GM21367 (cell line): ENCODE results near the gene MAPK8IP2.

Experiments used
- ATAC-seq: cut with Tn5 transposase; IDR thresholded peaks from one replicate; pipeline ENCODE4 v1.9.1; 2021; ENCODE audit not compliant: unreplicated experiment

MAPK8IP2 gene

GRCh38 chr22:50575426-50575941, 25.1 kb upstream of the MAPK8IP2 start:
- ATAC-seq = no peak

DNA sequence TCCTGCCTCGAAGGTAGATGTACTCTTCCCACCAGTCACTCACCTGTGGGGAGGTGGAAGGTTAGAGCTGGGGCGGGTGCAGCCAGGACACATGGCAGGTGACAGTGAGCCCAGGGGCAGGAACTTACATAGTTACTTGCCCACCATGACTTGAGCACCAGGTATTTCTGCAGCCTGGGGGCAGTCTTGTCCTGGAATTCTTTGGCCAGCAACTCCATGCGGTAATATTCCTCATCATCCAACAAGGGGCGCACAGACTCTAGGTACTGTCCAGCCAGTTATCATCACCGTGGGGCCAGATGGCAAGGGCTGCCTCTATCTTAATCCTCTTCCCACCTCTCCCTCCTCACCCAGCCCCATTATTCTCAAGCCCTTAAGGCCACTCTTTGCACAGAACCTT, 24.5 kb upstream of the MAPK8IP2 start:
- no peak for ATAC-seq

GRCh38 chr22:50576806-50577696, 23.5 kb upstream of the MAPK8IP2 start:
- no peak for ATAC-seq

GRCh38 chr22:50577697-50577986, 23.0 kb upstream of the MAPK8IP2 start:
- ATAC-seq = no peak

- ATAC-seq = no peak
Observed at GRCh38 chr22:50577987-50578775, 22.4 kb upstream of the MAPK8IP2 start, which contains the start of gene CPT1B. CPT1B (minus strand) TSS chr22:50578427; CDS start chr22:50577915, 512 bp downstream.

DNA sequence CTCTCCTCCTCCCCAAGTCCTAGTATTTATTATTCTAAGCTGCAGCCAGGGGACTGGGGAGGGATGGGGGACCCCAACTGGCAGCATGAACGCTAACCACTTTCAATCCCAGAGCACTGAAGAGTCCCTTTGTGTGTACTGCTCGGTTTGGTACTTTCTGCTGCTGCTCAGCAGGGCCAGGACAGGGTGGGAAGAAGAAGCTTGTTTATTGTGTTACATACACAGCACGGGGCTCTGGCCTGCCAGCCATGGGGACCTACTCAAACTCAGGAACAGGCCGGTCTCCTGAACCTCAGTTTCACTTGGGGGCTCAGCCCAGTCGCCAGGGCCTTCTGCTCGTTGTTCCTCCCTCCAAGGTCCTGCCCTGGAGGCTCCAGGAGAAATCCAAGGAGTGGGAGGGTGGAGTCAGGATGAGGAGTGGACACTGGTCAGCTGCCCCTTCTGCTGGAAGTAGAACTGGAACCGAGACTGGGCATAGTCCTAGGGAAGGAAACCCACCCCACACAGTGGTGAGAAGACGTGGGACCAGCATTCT, 21.8 kb upstream of the MAPK8IP2 start:
- ATAC-seq = no peak

GRCh38 chr22:50579752-50580151, 20.8 kb upstream of the MAPK8IP2 start:
- ATAC-seq = no peak

GRCh38 chr22:50581031-50581949, 19.3 kb upstream of the MAPK8IP2 start:
- no peak for ATAC-seq

- ATAC-seq = peak; percentile 2
Observed at GRCh38 chr22:50581950-50582492, 18.6 kb upstream of the MAPK8IP2 start.

DNA sequence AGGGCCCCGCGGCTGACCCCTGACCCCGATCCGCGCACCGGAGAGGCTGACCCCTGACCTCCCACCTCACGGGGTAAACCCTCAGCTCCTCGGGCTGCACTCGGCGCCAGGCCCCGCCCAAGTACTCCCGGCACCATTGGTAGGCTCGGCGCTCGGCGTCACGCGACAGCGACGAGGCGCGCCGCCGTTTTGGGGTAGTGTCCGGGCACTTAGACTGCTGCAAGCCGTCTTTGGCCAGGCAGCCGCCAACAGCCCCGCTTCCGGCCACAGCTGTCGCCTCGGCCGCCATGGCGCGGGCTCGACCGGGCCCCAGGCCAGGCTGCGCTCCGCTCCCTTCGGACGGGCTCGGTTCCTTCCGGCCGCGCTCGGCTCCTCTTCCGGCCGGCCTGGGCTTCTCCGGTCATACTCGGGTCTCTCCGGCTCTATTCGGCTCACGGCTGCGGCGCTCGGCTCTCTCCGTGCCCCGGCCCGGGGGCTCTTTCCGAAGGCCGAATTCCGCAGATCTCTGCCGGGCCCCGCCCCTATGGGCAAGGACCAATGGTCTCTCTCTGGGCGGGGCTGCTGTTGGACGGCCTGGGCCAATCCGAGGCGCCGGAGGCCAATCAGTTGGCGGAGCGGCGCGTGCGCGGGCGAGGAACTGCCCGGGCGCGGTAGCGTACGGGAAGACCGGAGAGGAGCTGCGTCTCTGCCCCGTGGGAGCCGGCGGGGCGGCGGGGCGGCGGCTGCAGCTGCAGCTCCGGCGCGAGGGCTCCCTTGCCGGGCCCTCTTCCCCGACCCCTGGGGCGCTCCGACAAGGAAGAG, 17.9 kb upstream of the MAPK8IP2 start, which contains the start of gene CHKB:
CHKB (minus strand) TSS at position 357 of the 801 bp plus-strand sequence; CDS start at position 289, 68 bp downstream.
- ATAC-seq = peak; percentile 79

GRCh38 chr22:50583294-50583861, 17.2 kb upstream of the MAPK8IP2 start:
- peak; percentile 12 for ATAC-seq

DNA sequence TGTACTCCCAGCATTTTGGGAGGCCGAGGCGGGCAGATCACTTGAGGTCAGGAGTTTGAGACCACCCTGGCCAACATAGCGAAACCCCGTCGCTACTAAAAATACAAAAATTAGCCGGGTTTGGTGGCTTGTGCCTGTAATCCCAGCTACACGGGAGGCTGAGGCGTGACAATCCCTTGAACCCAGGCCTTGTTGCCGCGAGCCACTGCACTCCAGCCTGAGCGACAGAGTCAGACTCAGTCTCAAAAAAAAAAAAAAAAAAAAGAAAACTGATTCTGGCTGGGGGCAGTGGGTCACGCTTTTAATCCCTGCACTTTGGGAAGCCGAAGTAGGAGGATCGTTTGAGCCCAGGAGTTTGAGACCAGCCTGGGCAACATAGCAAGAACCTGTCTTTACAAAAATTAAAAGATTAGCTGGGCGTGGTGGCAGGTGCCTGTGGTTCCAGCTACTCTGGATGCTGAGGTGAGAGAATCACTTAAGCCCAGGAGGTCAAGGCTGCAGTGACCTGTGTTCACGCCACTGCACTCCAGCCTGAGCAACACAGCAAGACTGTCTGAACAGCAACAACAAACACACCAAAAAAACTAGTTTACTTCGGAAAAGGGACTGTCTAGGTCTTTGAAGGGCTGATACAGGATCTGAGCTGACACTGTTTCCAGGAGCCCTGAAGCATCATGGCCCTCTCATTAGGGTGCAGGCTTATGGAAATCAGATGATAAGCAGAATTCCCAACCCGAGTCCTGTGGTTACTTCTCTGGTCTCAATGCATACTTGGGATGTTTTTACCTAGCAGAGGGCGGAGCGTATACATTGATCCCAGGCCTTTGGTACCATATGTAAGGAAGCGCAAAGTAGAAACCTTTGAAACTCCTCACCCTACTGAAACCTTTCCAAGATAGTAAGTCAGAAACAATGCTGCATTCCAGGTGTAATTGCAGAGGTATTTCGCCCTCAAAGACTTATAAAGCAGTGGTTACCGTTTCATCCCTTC, 16.2 kb upstream of the MAPK8IP2 start:
- ATAC-seq = no peak

GRCh38 chr22:50585238-50585637, 15.4 kb upstream of the MAPK8IP2 start:
- ATAC-seq = no peak

DNA sequence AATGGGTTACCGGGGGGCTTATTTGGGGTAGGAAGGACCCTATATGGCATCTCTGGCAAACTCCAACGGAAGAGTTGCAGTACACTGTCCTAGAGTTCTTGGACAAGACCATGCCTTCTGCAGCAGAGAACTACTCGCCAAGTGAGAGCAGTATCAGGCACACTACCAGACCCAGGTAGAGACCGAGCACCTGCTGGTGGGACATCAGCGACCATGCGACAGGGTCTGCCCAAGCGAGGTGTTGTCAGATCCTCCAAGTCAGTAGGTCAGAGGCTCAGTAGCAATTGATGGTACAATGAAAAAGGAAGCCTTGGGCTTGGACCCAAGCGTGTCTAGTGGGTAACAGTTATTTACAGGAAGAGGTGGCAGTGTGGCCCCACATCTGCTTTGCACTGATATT, 14.8 kb upstream of the MAPK8IP2 start:
- ATAC-seq = no peak

DNA sequence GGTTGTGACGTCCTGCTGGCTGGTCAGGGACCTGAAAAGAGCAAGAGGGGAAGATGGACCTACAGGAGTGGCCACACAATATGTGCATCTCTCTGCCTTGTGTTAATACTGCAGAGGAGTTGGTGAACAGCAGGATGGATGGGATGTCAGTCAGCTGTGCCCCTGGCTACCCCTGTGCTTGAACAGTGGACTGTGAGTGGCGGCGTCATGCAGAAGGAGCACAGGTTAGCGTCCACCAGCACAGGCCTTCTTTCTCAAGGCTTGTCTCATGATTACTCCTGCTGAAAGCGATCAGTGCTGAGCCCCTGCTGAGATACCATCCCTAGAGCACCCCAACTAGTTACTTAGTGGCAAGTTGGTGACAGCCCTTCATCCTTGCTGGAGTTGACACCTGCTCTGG, 14.2 kb upstream of the MAPK8IP2 start:
- ATAC-seq = no peak

DNA sequence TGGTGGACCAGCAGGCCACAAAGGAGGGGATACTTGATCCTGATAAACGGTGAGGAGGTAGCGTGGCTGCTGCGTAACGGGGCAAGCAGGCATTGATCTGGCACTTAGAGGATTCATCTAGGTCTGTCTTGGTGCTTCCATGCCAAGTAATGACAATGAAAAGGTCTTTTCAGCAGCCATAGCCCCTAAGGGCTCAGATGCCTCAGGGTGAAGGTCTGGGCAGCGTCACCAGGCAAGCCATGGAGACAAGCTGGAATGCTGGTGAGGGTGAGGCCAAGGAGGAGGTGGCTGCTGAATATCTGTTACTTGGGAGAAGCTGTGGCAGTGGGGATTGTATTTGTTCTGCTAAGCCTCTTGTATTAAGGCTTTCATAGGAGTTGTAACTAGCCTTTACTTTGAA, 13.2 kb upstream of the MAPK8IP2 start:
- no peak for ATAC-seq

GRCh38 chr22:50595189-50595588, 5.4 kb upstream of the MAPK8IP2 start:
- ATAC-seq = no peak

- no peak for ATAC-seq
Observed at GRCh38 chr22:50597097-50597496, 3.5 kb upstream of the MAPK8IP2 start.
